H1 (cell line): Measurements from ENCODE around the gene GSDME. TPM values are rescaled to one million over a fixed set of nuclear protein-coding genes. Genes with fewer than 3 reads are reported as not detected.
A peak's percentile ranks its signal among the peaks of the same experiment; 100 is the strongest.

Experiments
- CTCF ChIA-PET: fragments of 300-600 bp; sonication (Branson Sonifier 250); formaldehyde crosslinking; loops from one replicate; lab custom pipeline; 2021; ENCODE audit not compliant: partially characterized antibody; lab: Charles Lee
- POLR2A ChIA-PET: fragments of 300-600 bp; sonication (Branson Sonifier 250); formaldehyde crosslinking; loops from one replicate; lab custom pipeline; 2021; ENCODE audit warnings: inconsistent platforms; ENCODE audit not compliant: partially characterized antibody; lab: Charles Lee
- DNase-seq, 2 experiments: peaks; one replicate each; pipeline versions ENCODE4 v3.0.0 to v3.0.0-alpha.2; 2010 to 2022; ENCODE audit warnings: low spot score in 2 of 2, low read depth in 1 of 2, mixed read lengths in 1 of 2
- FAIRE-seq: peaks from 2 replicates; lab custom pipeline; 2011; peaks lifted over from hg19 to GRCh38; lab: Jason Lieb, UNC
- H2AFZ ChIP-seq: 2 replicates; pipeline ENCODE4 v1.8.1; 2012; ENCODE audit warnings: low read length, inconsistent platforms
- H2AK5ac ChIP-seq: 2 replicates; pipeline ENCODE4 v1.6.1; 2013; ENCODE audit warnings: low read depth, low read length
- H2BK120ac ChIP-seq: replicated peaks from 2 replicates; pipeline ENCODE3; 2013; ENCODE audit warnings: low read depth, low read length, inconsistent platforms
- H2BK12ac ChIP-seq: 2 replicates; pipeline ENCODE4 v1.6.1; 2013; ENCODE audit warnings: low read depth, low read length
- H2BK15ac ChIP-seq: 2 replicates; pipeline ENCODE4 v1.6.1; 2013; ENCODE audit warnings: low read length
- H2BK20ac ChIP-seq: 2 replicates; pipeline ENCODE4 v1.6.1; 2013; ENCODE audit warnings: low read length
- H2BK5ac ChIP-seq: 2 replicates; pipeline ENCODE4 v1.6.1; 2013; ENCODE audit warnings: low read depth, low read length
- H3K14ac ChIP-seq: 2 replicates; pipeline ENCODE4 v1.6.1; 2013; ENCODE audit warnings: inconsistent platforms; ENCODE audit not compliant: insufficient read length
- H3K18ac ChIP-seq: 2 replicates; pipeline ENCODE4 v1.6.1; 2013; ENCODE audit warnings: low read length; ENCODE audit errors: extremely low read depth
- H3K23ac ChIP-seq: 2 replicates; pipeline ENCODE4 v1.6.1; 2013; ENCODE audit warnings: inconsistent platforms; ENCODE audit not compliant: insufficient read length
- H3K23me2 ChIP-seq: 2 replicates; pipeline ENCODE4 v1.6.1; 2013; ENCODE audit warnings: low read depth, low read length
- H3K27ac ChIP-seq: 2 replicates; pipeline ENCODE4 v1.6.1; 2011; ENCODE audit warnings: low read depth, low read length, inconsistent platforms
- H3K27me3 ChIP-seq, 4 experiments: replicated peaks in 1 of 4; 1 replicate in 1 of 4; 2 replicates in 3 of 4; pipeline versions ENCODE4 v1.6.1 to v1.8.1; 2011 to 2013; ENCODE audit warnings: low read length in 3 of 4, mild to moderate bottlenecking in 3 of 4, inconsistent platforms in 2 of 4, mixed read lengths in 2 of 4, moderate library complexity in 1 of 4; ENCODE audit not compliant: control insufficient read depth in 3 of 4, insufficient read depth in 3 of 4; ENCODE audit errors: extremely low read depth in 1 of 4
- H3K36me3 ChIP-seq, 4 experiments: 2 replicates each; pipeline versions ENCODE4 v1.6.1 to v1.8.1; 2011 to 2013; ENCODE audit warnings: mild to moderate bottlenecking in 4 of 4, low read length in 3 of 4, moderate library complexity in 2 of 4, control low read depth in 1 of 4, inconsistent platforms in 1 of 4; ENCODE audit not compliant: insufficient read depth in 4 of 4, control insufficient read depth in 2 of 4
- H3K4ac ChIP-seq: replicated peaks from 2 replicates; pipeline ENCODE3; 2013; ENCODE audit warnings: low read length, low read depth, mixed read lengths, inconsistent platforms; ENCODE audit not compliant: insufficient read length
- H3K4me1 ChIP-seq, 4 experiments: replicated peaks in 1 of 4; 1 replicate in 1 of 4; 2 replicates in 3 of 4; pipeline versions ENCODE4 v1.6.1 to v1.8.1; 2011 to 2013; ENCODE audit warnings: low read length in 3 of 4, inconsistent platforms in 2 of 4, mixed read lengths in 1 of 4; ENCODE audit not compliant: insufficient read depth in 4 of 4, control insufficient read depth in 3 of 4
- H3K4me2 ChIP-seq, 2 experiments: 2 replicates each; pipeline versions ENCODE4 v1.6.1 to v1.8.1; 2011 to 2013; ENCODE audit warnings: low read depth in 2 of 2, low read length in 2 of 2, control low read depth in 1 of 2, inconsistent platforms in 1 of 2, mild to moderate bottlenecking in 1 of 2; ENCODE audit not compliant: insufficient read depth in 1 of 2
- H3K4me3 ChIP-seq, 4 experiments: fragments of 200-600, 300-600 bp in 1 of 4; sonication (generic), shearing (Covaris generic), sonication (Bioruptor Twin) in 1 of 4; 2 replicates each; pipeline versions ENCODE4 v1.5.1 to v1.8.1; 2011 to 2016; ENCODE audit warnings: low read length in 4 of 4, low read depth in 3 of 4, control low read depth in 2 of 4, inconsistent platforms in 2 of 4, mild to moderate bottlenecking in 2 of 4, mixed read lengths in 1 of 4, moderate library complexity in 1 of 4; ENCODE audit not compliant: insufficient read depth in 2 of 4; ENCODE audit errors: extremely low read depth in 1 of 4
- H3K56ac ChIP-seq: replicated peaks from 2 replicates; pipeline ENCODE3; 2013; ENCODE audit warnings: low read depth, mild to moderate bottlenecking, mixed read lengths, low read length, inconsistent platforms; ENCODE audit not compliant: insufficient read length
- H3K79me1 ChIP-seq: 2 replicates; pipeline ENCODE4 v1.6.1; 2013; ENCODE audit warnings: low read depth, low read length, control low read depth
- H3K79me2 ChIP-seq, 2 experiments: 2 replicates each; pipeline versions ENCODE4 v1.6.1 to v1.8.1; 2012 to 2013; ENCODE audit warnings: low read length in 2 of 2, mild to moderate bottlenecking in 2 of 2, inconsistent platforms in 1 of 2; ENCODE audit not compliant: insufficient read depth in 2 of 2, control insufficient read depth in 1 of 2
- H3K9ac ChIP-seq, 4 experiments: replicated peaks in 1 of 4; 1 replicate in 1 of 4; 2 replicates in 3 of 4; pipeline versions ENCODE4 v1.6.1 to v1.8.1; 2011 to 2013; ENCODE audit warnings: low read depth in 3 of 4, low read length in 3 of 4, control low read depth in 2 of 4, mild to moderate bottlenecking in 2 of 4, moderate library complexity in 2 of 4, inconsistent platforms in 1 of 4; ENCODE audit errors: extremely low read depth in 1 of 4
- H3K9me3 ChIP-seq, 2 experiments: 2 replicates each; pipeline versions ENCODE4 v1.6.1 to v1.8.1; 2012 to 2013; ENCODE audit warnings: mild to moderate bottlenecking in 2 of 2, moderate library complexity in 2 of 2, control low read depth in 1 of 2, inconsistent platforms in 1 of 2, low read depth in 1 of 2, low read length in 1 of 2, mixed read lengths in 1 of 2; ENCODE audit not compliant: insufficient read depth in 2 of 2
- H4K20me1 ChIP-seq, 2 experiments: replicated peaks in 1 of 2; 2 replicates each; pipeline versions ENCODE3 to v1.8.1; 2011 to 2013; ENCODE audit warnings: inconsistent platforms in 2 of 2, low read length in 2 of 2, mild to moderate bottlenecking in 1 of 2; ENCODE audit not compliant: insufficient read depth in 2 of 2, control insufficient read depth in 1 of 2
- H4K5ac ChIP-seq: 2 replicates; pipeline ENCODE4 v1.6.1; 2013; ENCODE audit warnings: low read length, low read depth, mixed read lengths, inconsistent platforms; ENCODE audit not compliant: insufficient read length
- H4K8ac ChIP-seq: 2 replicates; pipeline ENCODE4 v1.8.0; 2013; ENCODE audit warnings: mild to moderate bottlenecking, moderate library complexity, low read length, inconsistent platforms; ENCODE audit not compliant: insufficient read depth; ENCODE audit errors: extremely low read depth
- H4K91ac ChIP-seq: replicated peaks from 2 replicates; pipeline ENCODE3; 2013; ENCODE audit warnings: low read length, mixed read lengths, inconsistent platforms; ENCODE audit not compliant: insufficient read length
- CBX5 ChIP-seq: fragments of 300-800, 300-1000 bp; sonication (generic); IDR thresholded peaks from 2 replicates; pipeline ENCODE4 v1.7.1; 2016; ENCODE audit warnings: antibody characterized with exemption, low read length, low read depth
- CREB1 ChIP-seq: IDR thresholded peaks from 2 replicates; pipeline ENCODE4 v1.6.1; 2012; ENCODE audit warnings: inconsistent platforms
- CTBP2 ChIP-seq: IDR thresholded peaks from 2 replicates; pipeline ENCODE4 v1.7.0; 2011; ENCODE audit warnings: borderline replicate concordance, mild to moderate bottlenecking, moderate library complexity, mixed read lengths, low read length; ENCODE audit not compliant: insufficient read depth, insufficient read length
- EGR1 ChIP-seq: IDR thresholded peaks from 2 replicates; pipeline ENCODE4 v1.6.1; 2011; ENCODE audit warnings: low read depth, low read length, borderline replicate concordance
- GTF2F1 ChIP-seq: IDR thresholded peaks from 2 replicates; pipeline ENCODE4 v1.6.1; 2012; ENCODE audit warnings: low read depth, low read length, improper control_type of control experiment, borderline replicate concordance
- POLR2AphosphoS5 ChIP-seq: IDR thresholded peaks from 2 replicates; pipeline ENCODE4 v1.6.1; 2011; ENCODE audit warnings: low read depth, low read length
- SP1 ChIP-seq: IDR thresholded peaks from 2 replicates; pipeline ENCODE4 v1.6.1; 2011; ENCODE audit warnings: low read depth, low read length
- SP4 ChIP-seq: IDR thresholded peaks from 2 replicates; pipeline ENCODE4 v1.6.1; 2012; ENCODE audit warnings: low read length, inconsistent platforms
- TBP ChIP-seq: IDR thresholded peaks from 2 replicates; pipeline ENCODE4 v1.6.1; 2011; ENCODE audit warnings: low read depth, low read length, improper control_type of control experiment
- TEAD4 ChIP-seq: IDR thresholded peaks from 2 replicates; pipeline ENCODE4 v1.6.1; 2012; ENCODE audit warnings: low read depth, low read length, inconsistent platforms, mixed read lengths
- YY1 ChIP-seq: IDR thresholded peaks from 2 replicates; pipeline ENCODE4 v1.6.1; 2011; ENCODE audit warnings: low read depth, mild to moderate bottlenecking, low read length
- WGBS, 2 experiments: shearing (Covaris generic) in 1 of 2; methylation state at CpG; one replicate each; pipeline versions ENCODE4 v1.1.6 to v1.1.7; 2013 to 2015; ENCODE audit warnings: low lambda C conversion rate in 2 of 2, mixed read lengths in 2 of 2, inconsistent platforms in 1 of 2, low coverage in 1 of 2, missing lambda C conversion rate in 1 of 2; ENCODE audit not compliant: insufficient replicate concordance in 2 of 2, insufficient coverage in 1 of 2, insufficient read length in 1 of 2; ENCODE audit errors: extremely low coverage in 1 of 2, missing lambda C conversion rate in 1 of 2; 5-methylcytosine and 5-hydroxymethylcytosine counted together
- polyA plus RNA-seq, 7 experiments: library from polyadenylated mRNA; depleted of rRNA in 3 of 7; stranded (reverse) in 5 of 7; unstranded in 2 of 7; fragments of >200 nt in 5 of 7; fragments of 200-250 nt in 2 of 7; gene quantifications; 1 replicate in 5 of 7; 2 replicates in 1 of 7; 4 replicates in 1 of 7; pipeline versions ENCODE4 v1.2.1 to v1.2.3, GENCODE V29; 2011 to 2013; ENCODE audit warnings: missing spikeins in 2 of 7, mixed read lengths in 2 of 7
- total RNA-seq: library from RNA; stranded (reverse); fragmentation: NEBNext Ultra II Directional; extraction: Animal tissue kit (Norgen Biotek cat#: 25700); gene quantifications from 2 replicates; pipeline ENCODE4 v1.2.1, GENCODE V29; 2021
- TF ChIP-seq, protein P1 (sequence below): IDR thresholded peaks from 2 replicates; pipeline ENCODE4 v1.6.1; 2012; ENCODE audit warnings: inconsistent platforms

The GSDME gene
- total and polyA plus RNA-seq, 2 of the 8 experiments (the other 6 are each of a cell fraction or from before 2014, with no cell fraction given), result 5.4 to 7.6 TPM

DNA sequence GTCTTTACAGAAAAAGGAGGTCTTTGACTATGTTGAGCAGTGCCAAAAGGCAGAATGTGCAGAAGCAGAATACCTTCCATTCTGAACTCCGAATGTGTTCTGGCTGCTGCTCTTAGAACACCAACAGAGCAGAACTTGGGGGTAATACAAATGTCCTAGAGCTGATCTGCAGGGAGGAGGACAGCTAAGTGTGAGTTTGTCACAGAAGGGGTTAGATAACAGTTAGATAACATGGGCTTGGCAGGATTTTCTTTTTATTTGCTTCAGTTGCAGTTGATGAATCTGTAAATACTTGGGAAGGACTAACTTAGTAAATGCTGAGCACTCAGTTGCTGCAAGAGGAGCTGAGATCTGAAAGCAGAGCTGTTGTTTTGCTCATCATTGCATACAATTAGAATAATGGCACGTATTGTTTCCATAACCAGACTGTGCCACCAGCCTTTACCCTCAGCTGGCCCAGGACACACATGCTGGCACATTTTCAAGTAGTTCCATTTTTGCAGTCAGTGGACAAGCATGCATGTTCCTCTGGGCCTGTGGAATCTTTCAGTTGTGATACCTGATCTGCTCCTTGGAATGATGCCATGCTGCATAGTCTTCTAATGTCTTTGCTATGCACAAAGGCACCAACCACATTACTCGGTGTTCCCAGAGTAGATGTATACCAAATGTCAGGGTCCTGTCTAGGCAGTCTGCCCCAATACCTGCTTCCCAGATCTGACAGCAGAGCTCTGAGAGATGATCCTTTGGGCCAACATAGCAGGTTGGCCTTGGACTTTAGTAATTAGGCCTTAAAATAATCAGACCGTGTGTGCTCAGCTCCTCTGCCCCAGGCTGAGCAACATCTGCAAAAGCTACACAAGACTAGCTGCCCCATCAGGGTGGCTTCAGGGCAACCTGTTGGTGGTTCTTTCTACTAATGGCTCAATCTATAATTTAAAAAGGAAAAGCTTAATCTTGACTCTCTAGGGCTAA lies 55.7 kb downstream of the GSDME start:
- Histone ChIP-seq H3K9me3 (no peaks in the 10 kb centered on the region), H3K23ac (no peak overlapping the region), H3K9ac (no peak overlapping the region), H3K27me3 (no peaks in the 10 kb centered on the region), H3K79me2 (no peaks in the 10 kb centered on the region), H3K4me1 (peaks cover under 1 to 11% (median 4%) of the 10 kb centered on the region in 4 experiments; a peak in 5 of 7 replicates), H3K79me1 (no peaks in the 10 kb centered on the region), H3K14ac (no peak overlapping the region), H2AK5ac (no peak overlapping the region), H2BK20ac (no peak overlapping the region), H4K5ac (no peak overlapping the region), H3K27ac (no peak overlapping the region), H2BK12ac (no peak overlapping the region), H3K56ac (no peak overlapping the region), H2BK120ac (no peak overlapping the region), H4K91ac (no peak overlapping the region), H3K23me2 (no peaks in the 10 kb centered on the region), H3K18ac (no peak overlapping the region), H3K4me2 (no peak overlapping the region), H3K4me3 (no peak overlapping the region), H3K36me3 (peaks cover 0 to 3% (median 0%) of the 10 kb centered on the region in 4 experiments; a peak in 2 of 8 replicates), H2AFZ (no peak overlapping the region), H4K20me1 (peaks cover 0 to 6% of the 10 kb centered on the region in 2 experiments), H2BK5ac (no peak overlapping the region), H4K8ac (no peak overlapping the region), H2BK15ac (no peak overlapping the region), H3K4ac (no peak overlapping the region)
- CTCF ChIA-PET, result interaction anchor here (0.7 to 9.2 kb wide), 12 partner anchors 7 to 838 kb away, joined by 3 to 69 read pairs (median 4); no protein-coding TSS in a partner anchor
- WGBS, 2 experiments, result 91% methylated on average over 4 of the region's 4 CpGs; no CpG with 5 or more reads in 1 of the 2 experiments
- no peak for FAIRE-seq
- DNase-seq, result peak in 1 of 2 experiments; percentile 33
- POLR2A ChIA-PET, result interaction anchor here (1.0 to 1.1 kb wide), 4 partner anchors 8 to 51 kb away, joined by 3 read pairs; no protein-coding TSS in a partner anchor
- TF ChIP-seq POLR2AphosphoS5 (no peak), CTBP2 (no peak), SP4 (no peak), CREB1 (no peak), YY1 (no peak), CBX5 (no peak), TEAD4 (no peak), GTF2F1 (no peak), SP1 (no peak), TBP (no peak), EGR1 (no peak)
- TF ChIP-seq, protein P1, sequence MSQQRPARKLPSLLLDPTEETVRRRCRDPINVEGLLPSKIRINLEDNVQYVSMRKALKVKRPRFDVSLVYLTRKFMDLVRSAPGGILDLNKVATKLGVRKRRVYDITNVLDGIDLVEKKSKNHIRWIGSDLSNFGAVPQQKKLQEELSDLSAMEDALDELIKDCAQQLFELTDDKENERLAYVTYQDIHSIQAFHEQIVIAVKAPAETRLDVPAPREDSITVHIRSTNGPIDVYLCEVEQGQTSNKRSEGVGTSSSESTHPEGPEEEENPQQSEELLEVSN, result no peak
